ENCODE results near the gene SMIM5.
A peak's percentile ranks its signal among the peaks of the same experiment; 100 is the strongest.

Gene SMIM5

DNA sequence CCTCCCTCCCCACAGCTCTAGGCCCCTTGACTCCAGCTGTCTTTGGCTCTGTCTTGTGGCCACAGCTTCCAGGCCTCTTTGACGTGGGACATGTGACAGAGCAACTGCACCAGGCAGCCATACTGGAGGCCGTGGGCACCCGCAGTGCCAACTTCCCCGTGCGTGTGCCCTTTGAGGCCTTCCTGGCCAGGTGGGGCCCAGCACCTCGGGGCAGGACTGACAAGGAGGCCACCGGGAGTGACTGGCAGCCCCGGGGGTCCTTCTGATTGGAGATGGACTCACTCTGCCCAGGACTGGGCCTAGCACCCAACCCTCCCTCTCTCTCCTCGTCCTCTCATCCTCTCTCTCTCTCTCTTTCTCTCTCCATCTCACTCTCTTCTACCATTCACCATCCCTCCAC, 30.1 kb upstream of the SMIM5 start:
- no peak for DNase-seq

DNA sequence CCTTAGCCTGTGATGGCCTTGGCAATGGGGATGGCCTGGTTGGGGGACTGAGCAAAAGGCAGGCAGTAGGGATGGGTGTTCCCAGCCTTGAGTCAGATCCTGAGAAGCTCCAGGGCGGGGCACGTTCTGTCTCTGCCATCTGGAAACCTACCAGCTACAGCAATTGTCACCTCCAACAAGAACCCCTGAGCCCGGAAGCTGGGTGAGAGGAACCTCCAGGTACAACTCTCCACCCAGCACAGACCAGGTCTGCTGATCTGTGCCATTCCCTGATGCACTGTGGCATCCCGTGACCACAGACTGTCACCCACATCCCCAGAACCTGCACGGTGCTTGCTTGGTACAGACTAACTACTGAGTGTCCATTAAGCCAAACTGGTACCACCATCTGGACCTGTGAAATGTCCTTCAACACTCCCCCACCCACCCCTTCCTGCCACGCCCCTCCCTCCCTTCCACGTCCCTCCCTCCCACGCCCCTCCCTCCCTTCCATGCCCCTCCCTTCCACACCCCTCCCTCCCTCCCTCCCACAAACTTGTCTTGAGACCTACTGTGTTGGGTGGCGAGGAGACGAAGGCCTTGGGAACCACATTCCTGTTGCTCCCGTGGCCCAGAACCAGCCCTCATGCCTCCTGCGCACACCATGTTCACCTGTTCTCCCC, 29.1 kb upstream of the SMIM5 start:
- DNase-seq = no peak

DNA sequence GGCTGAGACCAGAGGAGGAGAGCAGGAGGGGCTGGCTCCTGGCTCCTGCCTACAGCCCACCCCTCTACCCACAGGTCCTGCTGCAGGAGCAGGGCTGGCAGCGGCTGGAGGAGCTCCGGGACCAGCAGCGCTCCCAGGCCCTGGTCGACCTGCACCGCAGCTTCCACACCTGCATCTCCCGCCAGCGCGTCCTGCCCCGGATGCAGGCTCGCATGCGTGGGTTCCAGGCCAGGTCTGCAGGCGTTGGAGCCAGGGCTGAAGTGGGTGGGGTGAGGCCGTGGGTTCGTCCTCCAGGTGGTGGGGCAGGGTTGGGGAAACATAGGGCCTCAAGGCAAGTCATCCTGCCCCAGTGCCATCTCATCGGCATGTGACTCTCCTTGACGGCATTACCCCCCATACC, 27.4 kb upstream of the SMIM5 start:
- DNase-seq = no peak

DNA sequence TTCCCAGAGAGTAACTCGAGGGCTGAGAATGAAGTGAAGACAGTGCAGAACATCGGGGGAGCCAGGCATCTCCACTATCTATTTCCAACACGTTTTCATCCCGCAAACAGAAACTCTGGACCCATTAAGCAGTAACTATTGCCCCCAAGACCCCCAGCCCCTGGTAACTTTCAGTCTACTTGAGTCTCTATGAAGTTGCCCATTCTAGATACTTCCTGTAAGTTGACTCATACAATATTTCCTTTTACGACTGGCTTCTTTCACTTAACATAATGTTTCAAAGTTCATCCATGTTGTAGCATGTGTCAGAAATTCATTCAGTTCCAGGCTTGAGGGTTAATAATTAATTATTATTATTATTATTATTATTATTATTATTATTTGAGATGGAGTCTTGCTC, 26.1 kb upstream of the SMIM5 start:
- no peak for DNase-seq

DNA sequence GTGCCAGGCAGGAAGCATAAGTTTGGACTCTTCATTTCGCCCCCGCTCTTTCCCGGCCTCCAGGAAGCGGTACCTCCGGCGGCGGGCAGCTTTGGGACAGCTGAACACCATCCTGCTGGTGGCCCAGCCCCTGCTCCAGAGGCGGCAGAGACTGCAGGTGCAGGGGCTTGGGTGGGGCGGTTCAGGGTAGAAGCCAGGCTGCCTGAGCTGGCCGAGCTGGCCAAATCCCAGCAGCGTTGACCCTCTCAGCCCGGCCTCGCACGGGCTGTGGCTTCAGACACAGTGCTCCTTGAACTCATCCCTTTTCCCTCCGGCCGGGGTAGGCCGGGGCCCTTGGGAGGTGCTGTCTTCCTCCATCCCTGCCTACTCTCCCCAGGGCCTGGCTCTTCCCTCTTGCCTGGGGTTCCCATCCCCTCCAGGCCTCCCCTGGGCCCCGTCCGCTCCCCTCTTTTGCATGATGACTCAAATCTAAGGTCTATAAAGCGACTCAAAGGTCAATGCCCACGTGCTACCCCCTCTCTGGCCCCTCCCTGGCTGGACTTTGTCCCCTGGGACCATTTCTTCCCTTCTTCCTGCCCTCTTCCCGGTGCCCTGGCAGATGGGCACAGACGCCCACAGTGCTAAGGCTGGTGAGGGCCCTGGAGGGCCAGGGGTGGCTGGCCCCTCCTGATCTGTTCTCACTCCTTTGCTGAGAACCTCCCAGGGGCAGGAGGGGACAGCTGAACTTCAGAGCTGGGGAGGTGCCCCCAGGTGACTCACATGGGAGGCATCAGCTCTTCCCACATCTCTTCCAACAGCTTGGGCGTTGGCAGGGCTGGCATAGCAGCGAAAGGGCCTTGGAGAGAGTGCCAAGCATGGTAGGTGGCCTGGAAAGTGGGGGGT, 22.9 kb upstream of the SMIM5 start:
- no peak for DNase-seq

DNA sequence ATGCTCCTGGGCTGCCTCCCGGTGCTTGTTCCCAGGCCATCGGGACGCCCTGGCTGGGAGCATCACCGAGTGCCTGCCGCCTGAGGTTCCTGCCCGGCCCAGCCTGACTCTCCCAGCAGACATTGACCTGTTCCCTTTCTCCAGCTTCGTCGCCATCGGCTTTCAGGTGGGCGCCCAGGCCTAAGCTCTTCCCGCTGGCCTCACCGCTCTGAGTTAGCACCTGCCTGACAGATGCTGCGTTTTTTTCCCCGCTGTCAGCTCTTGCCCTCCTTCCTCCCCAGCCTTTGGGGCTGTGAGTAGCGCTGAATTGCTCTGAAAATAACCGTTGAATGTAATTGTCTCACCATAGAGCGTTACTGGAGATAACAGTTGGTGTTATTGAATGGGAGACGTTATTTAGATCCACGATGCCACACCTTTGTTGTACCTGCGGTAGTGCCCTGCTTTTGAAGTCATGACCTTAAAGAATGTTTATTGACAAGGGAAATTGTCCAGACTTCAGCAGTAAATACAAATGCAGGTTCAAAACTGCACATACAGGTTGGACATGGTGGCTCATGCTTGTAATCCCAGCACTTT, 21.3 kb upstream of the SMIM5 start:
- DNase-seq = no peak

DNA sequence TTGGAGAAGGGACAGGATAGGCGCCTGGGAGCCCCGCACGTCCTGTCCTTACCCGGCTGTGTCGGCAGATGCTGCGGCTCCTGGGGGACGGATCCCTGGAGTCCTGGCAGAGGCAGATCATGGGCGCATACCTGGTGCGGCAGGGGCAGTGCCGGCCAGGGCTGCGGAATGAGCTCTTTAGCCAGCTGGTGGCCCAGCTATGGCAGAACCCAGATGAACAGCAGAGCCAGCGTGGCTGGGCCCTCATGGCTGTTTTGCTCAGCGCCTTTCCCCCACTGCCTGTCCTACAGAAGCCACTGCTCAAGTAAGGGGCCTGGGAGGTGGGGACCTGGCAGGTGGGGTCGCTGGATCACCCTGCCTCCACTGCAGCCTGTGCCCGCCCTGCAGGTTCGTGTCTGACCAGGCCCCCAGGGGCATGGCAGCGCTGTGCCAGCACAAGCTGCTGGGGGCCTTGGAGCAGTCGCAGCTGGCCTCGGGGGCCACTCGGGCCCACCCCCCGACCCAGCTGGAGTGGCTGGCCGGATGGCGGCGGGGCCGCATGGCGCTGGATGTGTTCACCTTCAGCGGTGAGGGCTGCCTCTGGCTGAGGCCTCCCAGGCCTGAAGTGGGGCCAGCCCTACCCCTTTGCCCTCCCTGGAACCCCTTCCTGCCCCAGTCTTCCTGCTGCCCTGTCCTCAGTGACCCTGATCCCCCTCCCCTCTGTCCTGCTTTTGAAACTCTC, 20.2 kb upstream of the SMIM5 start:
- no peak for DNase-seq

DNA sequence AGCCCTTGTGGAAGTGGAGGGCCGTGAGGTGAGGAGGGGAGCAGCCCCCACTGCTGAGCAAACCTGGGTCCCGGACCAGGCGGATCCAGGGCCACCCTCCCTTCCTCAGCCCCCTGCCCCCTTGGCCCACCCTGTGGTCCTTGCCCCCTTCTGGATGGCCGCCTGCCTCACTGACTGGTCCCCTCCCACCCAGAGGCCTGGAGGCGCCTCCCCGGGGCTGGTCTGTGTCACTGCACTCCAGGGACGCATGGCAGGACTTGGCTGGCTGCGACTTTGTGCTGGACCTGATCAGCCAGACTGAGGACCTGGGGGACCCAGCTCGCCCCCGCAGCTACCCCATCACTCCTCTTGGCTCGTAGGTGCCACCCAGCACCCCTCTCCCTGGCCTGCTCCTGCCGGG, 19.2 kb upstream of the SMIM5 start:
- no peak for DNase-seq

DNA sequence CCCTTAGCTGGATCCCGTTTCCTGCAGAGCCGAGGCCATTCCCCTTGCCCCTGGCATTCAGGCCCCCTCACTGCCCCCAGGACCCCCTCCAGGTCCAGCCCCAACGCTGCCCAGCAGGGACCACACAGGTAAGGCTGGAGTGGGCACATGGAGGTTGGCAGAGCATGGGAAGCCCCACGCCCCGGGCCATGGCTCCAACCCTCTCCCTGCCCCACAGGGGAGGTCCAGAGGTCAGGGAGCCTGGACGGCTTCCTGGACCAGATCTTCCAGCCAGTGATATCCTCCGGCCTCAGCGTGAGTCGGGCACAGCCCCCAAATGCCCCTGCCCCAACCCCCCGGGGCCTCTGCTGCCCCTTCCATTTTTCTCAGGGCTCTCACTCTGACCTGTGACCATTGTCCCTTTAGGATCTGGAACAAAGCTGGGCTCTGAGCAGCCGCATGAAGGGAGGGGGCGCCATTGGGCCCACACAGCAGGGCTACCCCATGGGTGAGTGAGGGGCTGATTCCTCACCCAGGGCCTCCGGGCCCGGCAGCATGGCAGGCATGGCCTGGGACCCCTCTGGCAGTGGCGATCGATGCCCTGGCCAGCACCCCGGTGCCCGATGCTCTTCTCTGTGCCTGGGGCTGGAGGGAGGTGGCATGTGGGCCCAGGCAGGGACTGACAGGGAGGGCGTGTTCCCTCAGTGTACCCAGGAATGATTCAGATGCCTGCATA, 18.5 kb upstream of the SMIM5 start:
- no peak for DNase-seq

DNA sequence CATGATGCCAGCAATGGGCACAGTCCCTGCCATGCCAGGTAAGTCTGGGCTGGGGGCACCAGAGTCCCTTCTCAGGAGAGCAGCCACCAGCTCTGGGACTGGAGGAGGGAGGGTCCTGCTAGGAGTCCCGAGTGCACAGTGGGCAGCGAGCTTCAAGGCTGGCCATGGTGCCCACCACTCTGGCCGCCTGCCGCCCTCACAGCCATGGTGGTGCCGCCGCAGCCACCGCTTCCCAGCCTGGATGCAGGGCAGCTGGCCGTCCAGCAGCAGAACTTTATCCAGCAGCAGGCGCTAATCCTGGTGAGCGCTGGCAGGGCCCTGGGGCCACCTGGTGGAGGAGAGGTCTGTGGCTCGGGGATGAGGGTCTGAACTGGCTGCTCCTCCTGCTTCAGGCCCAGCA, 17.9 kb upstream of the SMIM5 start:
- DNase-seq = no peak

DNA sequence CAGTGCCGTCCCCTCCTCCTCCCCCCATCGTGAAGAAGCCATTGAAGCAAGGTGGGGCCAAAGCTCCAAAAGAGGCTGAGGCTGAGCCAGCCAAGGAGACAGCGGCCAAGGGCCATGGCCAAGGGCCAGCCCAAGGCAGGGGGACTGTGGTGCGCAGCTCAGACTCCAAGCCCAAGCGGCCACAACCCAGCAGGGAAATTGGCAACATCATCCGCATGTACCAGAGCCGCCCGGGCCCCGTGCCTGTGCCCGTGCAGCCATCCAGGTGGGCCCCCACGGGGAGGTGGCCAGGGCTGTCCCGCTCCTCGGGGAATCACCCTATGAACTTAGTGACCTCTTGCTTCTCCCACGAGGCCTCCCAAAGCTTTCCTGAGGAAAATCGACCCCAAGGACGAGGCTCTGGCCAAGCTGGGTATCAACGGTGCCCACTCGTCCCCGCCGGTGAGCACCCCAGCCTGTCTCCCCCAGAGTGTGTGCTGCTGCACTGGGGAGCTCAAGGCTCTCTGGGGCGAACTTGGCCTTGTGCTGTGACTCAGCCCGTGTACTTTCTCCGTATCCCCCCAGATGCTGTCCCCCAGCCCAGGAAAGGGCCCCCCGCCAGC, 16.6 kb upstream of the SMIM5 start:
- no peak for DNase-seq

DNA sequence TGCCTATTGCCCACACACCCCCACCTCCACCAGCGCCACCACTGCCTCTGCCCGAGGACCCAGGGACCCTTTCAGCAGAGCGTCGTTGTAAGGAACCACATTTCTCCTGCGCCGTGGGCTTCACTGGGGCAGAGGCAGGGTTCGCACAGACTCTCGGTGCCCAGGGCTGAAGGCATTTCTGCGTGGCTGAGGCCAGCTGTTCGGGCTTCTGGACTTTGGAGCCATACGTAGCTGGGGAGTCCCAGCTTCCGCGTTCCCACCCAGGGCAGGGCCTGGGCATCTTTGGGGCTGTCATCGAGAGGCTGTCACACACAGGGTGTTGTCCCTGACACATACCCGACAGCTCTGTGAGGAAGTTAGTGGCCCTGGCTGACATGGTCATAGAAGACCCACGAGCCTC, 16.0 kb upstream of the SMIM5 start:
- DNase-seq = no peak

DNA sequence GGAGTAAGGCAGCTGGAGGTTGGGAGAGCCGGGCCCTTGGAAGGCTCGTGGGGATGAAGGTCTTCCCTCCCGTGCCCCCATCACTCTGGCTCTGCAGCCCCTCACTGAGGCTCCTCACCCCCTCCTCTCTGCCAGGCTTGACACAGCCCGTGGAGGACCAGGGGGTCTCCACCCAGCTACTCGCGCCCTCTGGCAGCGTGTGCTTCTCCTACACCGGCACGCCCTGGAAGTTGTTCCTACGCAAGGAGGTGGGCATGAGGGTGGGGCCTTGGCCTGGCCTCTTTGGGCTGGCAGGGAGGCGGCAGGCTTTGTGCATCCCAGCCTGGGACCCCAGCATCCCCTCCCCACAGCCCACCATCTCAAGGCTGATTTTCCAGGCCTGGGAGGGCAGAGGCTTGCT, 15.6 kb upstream of the SMIM5 start:
- no peak for DNase-seq

DNA sequence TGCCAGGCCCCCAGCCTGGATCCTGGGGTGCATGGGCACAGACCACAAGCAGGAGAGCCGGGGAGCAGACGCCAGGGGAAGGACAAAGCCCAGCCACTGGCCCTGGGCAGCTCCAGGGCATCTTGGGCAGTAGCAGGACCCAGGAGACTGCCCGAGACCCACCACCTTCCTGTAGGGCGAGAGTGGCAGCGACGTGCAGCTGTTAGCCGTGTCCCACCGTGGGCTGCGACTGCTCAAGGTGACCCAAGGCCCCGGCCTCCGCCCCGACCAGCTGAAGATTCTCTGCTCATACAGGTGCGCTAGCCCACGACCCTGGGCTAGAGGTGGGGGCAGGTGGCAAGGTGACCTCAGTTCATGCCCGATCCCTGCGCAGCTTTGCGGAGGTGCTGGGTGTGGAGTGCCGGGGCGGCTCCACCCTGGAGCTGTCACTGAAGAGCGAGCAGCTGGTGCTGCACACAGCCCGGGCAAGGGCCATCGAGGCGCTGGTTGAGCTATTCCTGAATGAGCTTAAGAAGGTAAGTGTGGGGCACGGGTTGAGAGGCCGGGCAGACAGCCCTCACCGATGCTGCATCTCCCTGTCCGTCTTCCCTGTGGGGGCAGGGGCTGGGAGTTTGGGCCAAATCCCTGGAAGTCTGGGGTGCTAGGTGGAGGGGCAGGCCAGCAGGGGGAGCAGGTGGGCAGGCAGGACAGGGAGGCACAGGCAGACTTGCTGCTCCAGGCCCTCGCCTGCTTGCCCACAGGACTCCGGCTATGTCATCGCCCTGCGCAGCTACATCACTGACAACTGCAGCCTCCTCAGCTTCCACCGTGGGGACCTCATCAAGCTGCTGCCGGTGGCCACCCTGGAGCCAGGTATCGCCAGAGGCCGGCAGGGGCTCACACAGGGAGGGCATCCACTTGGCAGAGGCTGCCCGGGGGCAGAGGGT, 13.5 kb upstream of the SMIM5 start:
- peak; percentile 42 for DNase-seq

DNA sequence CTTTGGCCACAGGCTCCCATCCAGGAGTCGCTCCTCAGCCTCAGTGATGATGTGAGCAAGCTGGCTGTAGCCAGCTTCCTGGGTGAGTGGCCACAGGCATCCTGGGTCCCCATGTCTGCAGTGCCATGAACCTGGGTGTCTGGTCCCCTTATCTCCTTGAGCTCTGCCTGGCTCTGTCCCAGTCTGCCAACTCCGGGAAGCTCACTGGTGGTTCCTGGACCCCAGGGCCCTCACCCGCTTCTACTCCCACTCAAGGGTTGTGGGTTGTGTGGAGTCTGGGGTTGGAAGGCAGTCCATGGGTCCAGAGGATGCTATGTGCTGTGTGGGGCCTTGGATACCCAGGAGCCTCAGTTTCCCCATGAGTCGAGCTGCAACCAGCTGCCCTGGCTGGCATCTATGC, 11.7 kb upstream of the SMIM5 start:
- no peak for DNase-seq

DNA sequence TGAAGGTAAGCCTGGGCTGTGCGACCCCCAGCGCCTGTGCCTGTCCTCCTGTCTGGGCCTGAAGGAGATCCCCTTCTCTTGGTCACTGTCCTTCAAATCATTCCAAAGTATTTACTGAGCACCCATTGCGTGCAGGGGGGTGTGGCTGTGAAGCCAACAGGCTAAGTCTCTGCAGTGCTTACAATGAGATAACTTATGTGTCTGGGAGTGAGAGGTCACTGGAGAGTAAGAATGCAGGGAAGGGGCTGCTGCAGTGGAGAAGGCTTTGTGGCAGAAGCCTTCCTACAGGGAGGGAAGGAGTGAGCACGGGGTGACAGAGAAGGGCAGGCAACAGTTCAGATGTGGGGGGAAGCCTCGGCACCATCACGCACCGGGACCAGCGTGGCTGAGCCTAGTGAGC, 11.2 kb upstream of the SMIM5 start:
- no peak for DNase-seq

DNA sequence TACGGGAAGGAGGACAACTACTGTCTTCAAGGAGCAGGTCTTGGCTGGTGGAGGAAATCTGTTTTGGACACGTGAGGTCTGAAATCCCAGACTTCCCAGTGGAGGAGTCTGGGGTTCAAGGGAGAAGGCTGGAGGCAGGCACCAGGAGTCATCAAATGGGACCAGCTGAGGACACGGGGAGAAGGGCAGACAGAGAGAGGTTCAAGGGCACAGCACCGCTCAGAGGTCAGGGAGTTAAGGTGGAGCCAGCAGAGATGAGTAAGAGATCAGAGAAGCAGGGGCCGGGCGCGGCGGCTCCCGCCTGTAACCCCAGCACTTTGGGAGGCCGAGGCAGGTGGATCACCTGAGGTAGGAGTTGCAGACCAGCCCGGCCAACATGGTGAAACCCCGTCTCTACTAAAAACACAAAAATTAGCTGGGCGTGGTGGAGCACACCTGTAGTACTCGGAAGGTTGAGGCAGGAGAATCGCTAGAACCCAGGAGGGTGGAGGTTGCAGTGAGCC, 10.4 kb upstream of the SMIM5 start:
- no peak for DNase-seq

DNA sequence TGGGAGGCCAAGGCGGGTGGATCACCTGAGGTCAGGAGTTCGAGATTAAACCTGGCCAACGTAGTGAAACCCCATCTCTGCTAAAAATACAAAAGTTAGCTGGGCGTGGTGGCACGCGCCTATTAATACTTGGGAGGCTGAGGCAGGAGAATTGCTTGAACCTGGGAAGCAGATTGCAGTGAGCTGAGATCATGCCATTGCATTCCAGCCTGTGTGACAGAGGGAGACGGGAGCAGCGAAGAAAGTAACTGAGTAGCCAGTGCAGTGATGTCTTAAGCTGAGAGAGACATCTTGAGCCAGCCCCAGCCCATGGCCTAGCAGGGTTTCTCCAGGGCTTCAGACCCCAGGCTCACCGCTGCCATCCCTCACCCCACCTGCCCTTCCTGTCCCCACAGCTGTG, 9.8 kb upstream of the SMIM5 start:
- DNase-seq = peak; percentile 16

DNA sequence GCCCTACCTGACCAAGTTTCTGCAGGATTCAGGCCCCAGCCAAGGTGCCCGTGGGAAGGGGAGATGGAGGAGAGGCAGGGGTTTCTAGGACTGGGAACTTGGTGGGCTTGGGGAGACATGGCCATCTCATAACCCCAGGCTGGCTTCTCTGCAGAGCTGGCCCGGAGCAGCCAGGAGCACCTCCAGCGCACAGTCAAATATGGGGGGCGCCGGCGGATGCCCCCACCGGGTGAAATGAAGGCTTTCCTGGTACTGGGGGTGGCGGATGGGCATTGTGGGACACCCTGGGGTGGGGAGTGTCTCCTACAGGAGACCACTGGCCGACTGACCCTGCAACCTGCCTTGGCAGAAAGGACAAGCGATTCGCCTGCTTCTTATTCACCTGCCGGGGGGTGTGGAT, 9.2 kb upstream of the SMIM5 start:
- DNase-seq = no peak

DNA sequence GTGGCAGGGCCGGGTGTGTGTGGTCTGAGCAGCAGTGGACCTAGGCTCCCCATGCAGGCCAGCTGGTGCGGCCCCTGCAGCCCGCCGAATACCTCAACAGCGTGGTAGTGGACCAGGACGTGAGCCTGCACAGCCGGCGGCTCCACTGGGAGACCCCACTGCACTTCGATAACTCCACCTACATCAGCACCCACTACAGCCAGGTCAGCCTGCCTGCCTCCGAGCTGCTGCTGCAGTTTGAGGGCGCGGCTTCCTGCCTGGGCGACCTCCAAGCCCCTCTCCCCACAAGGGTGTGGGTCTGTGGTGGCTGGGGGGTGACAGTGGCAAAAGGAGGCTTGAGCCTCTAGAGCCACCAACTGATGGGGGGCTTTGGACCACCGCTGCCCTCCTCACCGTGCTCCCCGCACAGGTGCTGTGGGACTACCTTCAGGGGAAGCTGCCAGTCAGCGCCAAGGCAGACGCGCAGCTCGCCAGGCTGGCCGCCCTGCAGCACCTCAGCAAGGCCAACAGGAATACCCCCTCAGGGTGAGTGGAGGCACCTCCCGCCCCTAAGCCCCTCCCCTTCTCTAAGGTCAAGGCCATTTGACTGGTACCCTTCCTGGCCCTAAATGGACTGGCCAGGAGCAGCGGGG, 8.4 kb upstream of the SMIM5 start:
- DNase-seq = no peak
